Natural killer cell treated with Interleukin-12 subunit alpha and Interleukin-12 subunit beta and Interleukin-15 and Interleukin-18, amount 100 ng/mL, for 72 hours (primary cell): ENCODE data around the gene TMEM131. TPM values are rescaled to one million over a fixed set of nuclear protein-coding genes. Genes with fewer than 3 reads are reported as not detected.
"Not testable (repeated sequence)": the region's sequence is repeated elsewhere in the genome, so short reads cannot be mapped to it uniquely, and the experiment has no call there.

Source experiments
- ATAC-seq, 2 donors: fragments of 150-1000 bp; cut with Tn5 transposase in 1 of 2; sonication (Bioruptor Pico), chemical (Tn5 transposase) in 1 of 2; 2 replicates each; pipeline ENCODE4 v1.10.0; 2021
- DNase-seq: peaks from one replicate; pipeline ENCODE4 v3.0.0; 2022; ENCODE audit warnings: low spot score
- H3K27ac Mint-ChIP-seq, 2 donors: 1 replicate in 1 of 2; 2 replicates in 1 of 2; pipeline ENCODE4 v1.8.0; 2022; ENCODE audit warnings: mixed read lengths in 2 of 2, mild to moderate bottlenecking in 1 of 2, moderate library complexity in 1 of 2
- H3K27me3 Mint-ChIP-seq, 2 donors: 1 replicate in 1 of 2; 2 replicates in 1 of 2; pipeline ENCODE4 v1.8.0; 2022; ENCODE audit warnings: mixed read lengths in 2 of 2
- H3K36me3 Mint-ChIP-seq: one replicate; pipeline ENCODE4 v1.8.0; 2022; ENCODE audit warnings: mixed read lengths
- H3K4me1 Mint-ChIP-seq, 2 donors: 1 replicate in 1 of 2; 2 replicates in 1 of 2; pipeline ENCODE4 v1.8.0; 2022; ENCODE audit warnings: low read depth in 2 of 2, mixed read lengths in 2 of 2, mild to moderate bottlenecking in 1 of 2
- H3K4me3 Mint-ChIP-seq: one replicate; pipeline ENCODE4 v1.8.0; 2022; ENCODE audit warnings: mixed read lengths
- H3K9me3 Mint-ChIP-seq: 2 replicates; pipeline ENCODE4 v1.8.0; 2022; ENCODE audit warnings: mixed read lengths
- total RNA-seq, 2 donors: library from RNA; stranded (reverse); gene quantifications; one replicate each; pipeline ENCODE4 v1.2.3, GENCODE V29; 2022

TMEM131 gene
- total RNA-seq, 2 donors from 2014 or later = 44.6 to 47.3 TPM

DNA sequence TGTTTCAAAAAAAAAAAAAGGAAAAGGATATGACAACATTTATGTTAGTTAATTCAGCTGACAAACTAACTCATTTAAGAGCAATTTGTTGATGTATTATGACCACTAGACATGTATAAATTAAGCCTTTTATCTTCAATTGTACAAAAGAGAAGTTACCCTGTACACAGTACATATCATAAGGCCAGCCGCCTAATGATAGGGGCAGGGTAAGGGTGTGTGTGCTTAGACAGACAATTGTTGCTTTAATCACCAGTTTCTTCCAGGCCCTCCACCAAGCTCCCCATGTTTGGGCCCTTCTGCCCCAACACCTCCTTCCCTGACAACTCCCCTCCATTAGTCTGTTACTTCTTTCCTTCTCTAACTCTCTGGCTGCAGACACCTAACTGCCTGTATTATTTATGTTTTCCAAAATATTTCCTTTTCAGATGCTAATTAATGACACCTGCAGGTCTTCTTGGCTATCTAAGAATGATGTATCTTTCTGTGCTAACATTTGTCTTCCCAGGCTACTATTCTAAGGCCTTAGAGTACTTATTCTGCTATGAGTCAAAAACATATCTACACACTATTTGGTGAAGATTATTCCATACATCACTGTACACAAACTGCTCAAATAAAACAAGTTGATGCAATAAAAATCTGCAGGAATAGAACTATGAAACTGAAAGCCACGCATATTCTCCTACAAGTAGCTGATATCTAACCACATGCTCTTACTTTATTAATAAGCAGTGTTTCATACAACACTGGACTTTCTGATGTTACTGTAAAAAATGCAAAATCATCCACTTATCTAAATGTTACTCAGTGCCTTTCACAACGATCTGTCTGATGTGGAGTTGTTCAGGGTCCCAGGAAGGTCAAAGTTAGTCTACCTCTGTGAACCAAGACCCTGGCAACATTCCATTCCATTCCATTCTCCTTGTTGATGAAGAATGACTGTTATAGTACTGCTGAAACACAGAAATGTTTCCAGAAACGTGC lies 26.4 kb downstream of the TMEM131 start:
- H3K9me3 Mint-ChIP-seq = peaks cover 5% of the 10 kb centered on the region
- H3K4me3 Mint-ChIP-seq = peak overlapping the region; percentile 53
- DNase-seq = no peak
- H3K4me1 Mint-ChIP-seq = peaks cover 64 to 68% of the 10 kb centered on the region in 2 donors
- peaks cover 14% of the 10 kb centered on the region for H3K36me3 Mint-ChIP-seq
- no peaks in the 10 kb centered on the region for H3K27me3 Mint-ChIP-seq
- H3K27ac Mint-ChIP-seq = peak overlapping the region; percentile 34 to 36
- ATAC-seq = peak; percentile 60 to 75

DNA sequence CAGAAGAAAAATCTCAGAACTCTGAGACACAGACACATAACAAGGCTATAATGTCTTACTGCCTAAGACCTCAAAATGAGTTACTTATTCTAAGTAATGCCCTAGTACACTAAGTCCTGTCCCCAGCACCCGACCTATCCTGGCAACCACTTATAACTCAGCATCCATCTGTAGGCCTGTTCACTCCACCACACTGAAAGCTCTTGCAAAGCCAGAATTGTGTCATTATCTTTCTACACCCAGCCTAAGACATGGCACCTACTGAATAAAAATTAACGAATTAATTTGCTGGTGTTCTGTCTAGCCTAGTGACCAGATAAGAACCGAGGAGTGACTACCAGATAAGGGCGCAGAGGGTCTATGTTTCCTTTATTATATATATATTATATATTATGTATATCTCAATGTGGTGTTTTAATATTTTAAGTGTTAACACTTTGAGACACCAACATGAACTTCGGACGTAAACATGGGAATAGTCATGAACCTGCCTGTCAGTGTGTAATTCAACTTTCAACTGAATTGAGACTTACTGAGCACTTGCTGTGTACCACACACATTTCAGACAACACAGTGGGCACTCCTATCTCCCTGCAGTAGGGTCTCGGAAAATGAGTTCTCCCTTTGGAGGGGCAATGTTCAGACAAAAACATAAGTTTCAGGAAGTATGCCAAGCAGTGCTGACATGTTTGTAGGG lies 27.7 kb downstream of the TMEM131 start:
- no peaks in the 10 kb centered on the region for H3K9me3 Mint-ChIP-seq
- H3K27me3 Mint-ChIP-seq = no peaks in the 10 kb centered on the region
- H3K27ac Mint-ChIP-seq = peak overlapping the region in 1 of 2 donors; percentile 40
- H3K4me1 Mint-ChIP-seq = peaks cover 60 to 68% of the 10 kb centered on the region in 2 donors
- no peak overlapping the region for H3K4me3 Mint-ChIP-seq
- H3K36me3 Mint-ChIP-seq = peaks cover under 1% of the 10 kb centered on the region
- ATAC-seq (no peak), DNase-seq (no peak)

DNA sequence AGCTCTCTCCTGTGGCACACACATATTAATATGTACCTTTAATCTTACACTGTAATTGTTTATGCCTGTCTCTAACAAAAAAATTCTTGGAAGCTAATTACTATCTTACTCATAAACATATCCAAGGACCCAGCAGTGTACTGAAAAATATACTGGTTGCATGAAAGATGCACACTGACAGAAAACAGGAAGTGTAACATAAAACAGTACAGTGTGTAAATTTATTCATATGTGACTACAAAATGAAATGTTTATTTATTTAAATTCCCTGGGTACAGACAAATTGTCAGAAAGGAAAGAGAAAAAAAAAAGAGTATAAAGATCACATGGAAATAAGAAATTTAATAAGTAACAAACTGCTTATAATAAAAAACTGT lies 28.5 kb downstream of the TMEM131 start:
- Mint-ChIP-seq H3K4me3 (peak overlapping the region; percentile 4), H3K9me3 (no peaks in the 10 kb centered on the region), H3K4me1 (peaks cover 67 to 76% of the 10 kb centered on the region in 2 donors), H3K36me3 (no peaks in the 10 kb centered on the region), H3K27ac (peak overlapping the region; percentile 7 to 40), H3K27me3 (no peaks in the 10 kb centered on the region)
- DNase-seq (no peak), ATAC-seq (no peak)

DNA sequence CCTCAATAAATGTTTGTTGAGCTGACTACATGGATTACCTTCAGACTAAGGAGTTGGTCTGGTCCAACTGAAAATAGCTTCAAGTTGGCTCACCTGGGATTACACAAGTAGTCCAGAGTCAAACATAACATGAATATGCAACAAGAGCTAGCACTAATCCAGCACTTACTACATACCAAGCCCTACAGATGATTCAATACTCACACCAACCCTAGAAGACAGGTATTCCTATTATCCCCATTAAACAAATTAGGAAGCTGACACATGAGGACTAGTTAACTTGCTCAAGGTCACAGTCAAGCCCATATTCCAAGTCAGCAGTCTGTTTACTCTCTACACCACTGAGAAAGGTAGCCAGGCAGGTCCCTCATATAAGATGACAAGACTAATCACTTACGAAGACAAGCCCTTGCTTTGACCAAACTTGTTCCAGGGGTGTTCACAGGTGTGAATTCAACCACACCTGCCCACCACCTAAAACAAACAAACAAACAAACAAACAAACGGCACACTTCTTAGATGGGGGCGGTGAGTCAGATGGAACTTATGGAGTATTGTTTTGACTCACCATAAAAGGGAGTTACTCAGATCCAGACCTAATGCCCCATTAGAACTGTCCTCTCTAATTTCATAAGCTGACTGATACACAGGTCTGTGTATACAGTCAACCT lies 29.1 kb downstream of the TMEM131 start:
- H3K9me3 Mint-ChIP-seq = no peaks in the 10 kb centered on the region
- peaks cover 63 to 76% of the 10 kb centered on the region in 2 donors for H3K4me1 Mint-ChIP-seq
- H3K4me3 Mint-ChIP-seq = peak overlapping the region; percentile 4
- H3K27ac Mint-ChIP-seq = peak overlapping the region; percentile 7 to 40
- DNase-seq = no peak
- H3K36me3 Mint-ChIP-seq = no peaks in the 10 kb centered on the region
- H3K27me3 Mint-ChIP-seq = no peaks in the 10 kb centered on the region
- ATAC-seq = peak; percentile 61 to 71

DNA sequence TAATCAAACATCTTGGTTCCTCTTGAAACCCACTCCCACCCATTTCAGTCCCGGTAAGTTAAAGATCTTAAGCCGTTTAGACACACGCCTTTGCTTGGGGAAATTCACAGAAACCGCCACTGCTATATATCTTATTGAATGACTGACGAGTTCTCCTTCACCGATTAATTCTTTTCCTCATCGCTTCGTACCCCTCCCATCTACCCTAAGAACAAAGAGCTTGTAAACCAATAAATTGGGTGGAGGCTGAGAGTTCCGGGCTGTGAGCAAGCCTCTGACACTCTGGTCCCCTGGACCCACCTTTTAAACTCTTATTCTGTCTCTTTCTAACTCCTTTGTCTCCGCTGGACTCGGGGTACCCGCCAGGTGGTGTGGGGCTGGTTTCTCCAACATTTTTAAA lies 30.6 kb downstream of the TMEM131 start:
- DNase-seq (no peak), ATAC-seq (no peak)
- Mint-ChIP-seq H3K9me3 (no peaks in the 10 kb centered on the region), H3K4me1 (peaks cover 57 to 74% of the 10 kb centered on the region in 2 donors), H3K27ac (no peak overlapping the region), H3K36me3 (no peaks in the 10 kb centered on the region), H3K27me3 (no peaks in the 10 kb centered on the region), H3K4me3 (no peak overlapping the region)

DNA sequence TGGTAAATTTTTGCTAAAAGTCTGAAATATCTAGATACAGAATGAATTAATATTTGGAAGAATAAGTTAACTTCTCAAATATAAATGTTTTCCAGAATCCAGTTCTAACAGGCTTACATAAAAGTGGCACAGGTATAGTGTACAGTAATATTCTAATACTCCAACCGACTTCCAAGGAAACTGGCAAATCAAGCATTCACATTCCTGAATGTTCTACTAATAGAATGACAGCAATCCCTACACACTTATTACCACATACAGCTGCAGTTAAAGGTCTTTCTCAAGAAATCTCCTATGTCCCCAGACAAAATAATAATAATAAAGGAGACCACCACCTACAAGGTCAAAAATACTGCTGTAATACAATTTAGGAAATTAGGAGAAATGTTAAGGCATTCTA lies 31.9 kb downstream of the TMEM131 start:
- peaks cover 48 to 65% of the 10 kb centered on the region in 2 donors for H3K4me1 Mint-ChIP-seq
- H3K4me3 Mint-ChIP-seq = no peak overlapping the region
- H3K27me3 Mint-ChIP-seq = no peaks in the 10 kb centered on the region
- no peak for ATAC-seq
- no peaks in the 10 kb centered on the region for H3K9me3 Mint-ChIP-seq
- no peak overlapping the region for H3K27ac Mint-ChIP-seq
- H3K36me3 Mint-ChIP-seq = no peaks in the 10 kb centered on the region
- no peak for DNase-seq

DNA sequence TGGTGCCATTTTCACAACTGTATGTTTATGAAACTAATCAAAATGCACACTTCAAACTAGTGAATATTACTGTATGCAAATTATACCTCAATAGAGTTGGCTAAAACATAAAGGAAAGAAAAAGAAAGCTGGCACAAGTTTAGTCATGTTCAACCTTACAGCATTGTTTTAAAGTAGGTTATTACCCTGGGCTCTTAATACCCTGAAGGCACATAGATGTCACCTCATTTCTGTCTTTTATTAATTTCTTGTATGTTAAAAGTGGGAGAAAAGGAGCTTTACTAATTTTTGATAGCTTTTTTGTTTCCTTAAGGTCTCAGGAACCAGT lies 32.7 kb downstream of the TMEM131 start:
- Mint-ChIP-seq H3K27ac (peak overlapping the region; percentile 36 to 43), H3K27me3 (no peaks in the 10 kb centered on the region), H3K36me3 (no peaks in the 10 kb centered on the region), H3K9me3 (no peaks in the 10 kb centered on the region), H3K4me3 (peak overlapping the region; percentile 12), H3K4me1 (peaks cover 49 to 65% of the 10 kb centered on the region in 2 donors)
- DNase-seq = no peak
- ATAC-seq = peak in 1 of 2 donors; percentile 41

DNA sequence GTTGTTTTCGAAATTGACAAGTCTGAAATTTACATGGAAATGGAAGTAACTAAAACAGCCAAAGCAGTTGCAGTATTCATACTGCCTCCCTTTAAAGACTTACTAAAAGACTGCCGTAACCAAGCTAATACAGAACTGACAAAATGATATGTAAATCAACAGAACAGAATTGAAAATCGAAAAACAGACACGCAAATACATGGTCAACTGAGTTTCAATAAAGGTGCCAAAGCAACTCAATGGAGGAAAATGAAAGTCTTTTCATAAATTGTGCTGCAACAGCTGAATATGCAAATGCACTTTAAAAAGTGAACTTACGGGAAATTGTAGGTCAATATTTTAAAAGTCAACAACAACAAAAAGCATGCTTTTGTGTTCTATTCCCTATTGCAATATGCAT lies 34.2 kb downstream of the TMEM131 start:
- H3K27ac Mint-ChIP-seq = no peak overlapping the region
- DNase-seq (no peak), ATAC-seq (no peak)
- no peak overlapping the region for H3K4me3 Mint-ChIP-seq
- peaks cover 41 to 58% of the 10 kb centered on the region in 2 donors for H3K4me1 Mint-ChIP-seq
- H3K36me3 Mint-ChIP-seq = no peaks in the 10 kb centered on the region
- no peaks in the 10 kb centered on the region for H3K9me3 Mint-ChIP-seq
- H3K27me3 Mint-ChIP-seq = no peaks in the 10 kb centered on the region

DNA sequence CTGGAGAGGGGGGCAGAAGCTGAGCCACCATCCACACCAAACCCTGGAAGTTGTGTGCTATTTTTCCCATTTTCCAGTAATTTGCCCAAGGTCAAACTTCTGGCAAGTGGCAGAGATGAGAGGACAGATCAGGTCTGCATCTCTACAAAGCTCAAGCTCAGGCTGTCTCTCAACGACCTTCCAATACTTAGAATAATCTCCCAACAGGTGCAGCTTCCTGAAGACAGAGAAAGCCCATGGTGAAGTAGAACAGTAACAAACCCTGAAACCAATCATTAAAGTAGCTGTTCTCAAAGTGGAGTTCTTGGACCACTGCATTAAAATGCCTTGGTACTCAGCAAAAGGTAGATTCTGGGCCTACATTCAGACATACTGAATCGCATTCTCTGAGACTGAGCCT lies 37.6 kb downstream of the TMEM131 start:
- Mint-ChIP-seq H3K36me3 (no peaks in the 10 kb centered on the region), H3K27ac (peak overlapping the region in 1 of 2 donors; percentile 25), H3K27me3 (no peaks in the 10 kb centered on the region), H3K4me1 (peaks cover 46 to 62% of the 10 kb centered on the region in 2 donors), H3K4me3 (no peak overlapping the region), H3K9me3 (no peaks in the 10 kb centered on the region)
- ATAC-seq (no peak), DNase-seq (no peak)

DNA sequence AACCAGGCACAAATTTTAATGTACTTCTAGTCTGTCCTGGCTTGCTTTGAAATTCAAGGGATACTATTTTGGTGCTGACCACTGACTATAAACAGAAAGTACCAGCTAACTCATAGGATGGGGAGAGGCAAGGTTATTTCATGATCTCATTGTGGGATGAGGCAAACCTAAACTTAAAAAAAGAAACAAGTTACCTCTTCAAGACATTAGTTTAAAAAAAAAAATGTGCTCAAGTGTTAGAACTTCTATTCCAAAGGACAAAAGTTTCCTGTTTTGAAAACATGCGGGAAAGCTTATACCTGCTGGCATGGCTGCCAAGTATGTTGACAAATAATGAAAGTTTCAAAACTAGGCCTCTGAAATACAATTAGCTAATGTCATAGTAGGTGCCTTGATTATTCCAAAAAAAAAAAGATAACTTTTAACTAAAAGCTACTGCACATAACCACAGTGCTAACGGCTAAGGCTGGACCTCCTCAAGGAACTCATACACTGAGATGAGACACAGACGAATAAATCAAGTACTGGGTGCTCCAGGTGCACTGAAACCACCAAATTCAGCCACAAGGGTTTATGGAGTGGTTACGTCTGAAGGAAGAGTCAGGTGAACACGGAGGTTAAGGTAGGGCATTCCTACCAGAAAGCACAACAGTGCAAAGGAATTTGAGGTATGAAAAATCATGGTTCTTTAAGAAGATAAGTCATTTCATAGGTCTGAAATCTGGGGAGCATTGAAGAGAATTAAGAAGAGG lies 38.1 kb downstream of the TMEM131 start:
- Mint-ChIP-seq H3K27ac (peak overlapping the region in 1 of 2 donors; percentile 25), H3K4me1 (peaks cover 44 to 61% of the 10 kb centered on the region in 2 donors), H3K36me3 (no peaks in the 10 kb centered on the region), H3K9me3 (no peaks in the 10 kb centered on the region), H3K4me3 (no peak overlapping the region), H3K27me3 (no peaks in the 10 kb centered on the region)
- no peak for ATAC-seq
- DNase-seq = no peak

DNA sequence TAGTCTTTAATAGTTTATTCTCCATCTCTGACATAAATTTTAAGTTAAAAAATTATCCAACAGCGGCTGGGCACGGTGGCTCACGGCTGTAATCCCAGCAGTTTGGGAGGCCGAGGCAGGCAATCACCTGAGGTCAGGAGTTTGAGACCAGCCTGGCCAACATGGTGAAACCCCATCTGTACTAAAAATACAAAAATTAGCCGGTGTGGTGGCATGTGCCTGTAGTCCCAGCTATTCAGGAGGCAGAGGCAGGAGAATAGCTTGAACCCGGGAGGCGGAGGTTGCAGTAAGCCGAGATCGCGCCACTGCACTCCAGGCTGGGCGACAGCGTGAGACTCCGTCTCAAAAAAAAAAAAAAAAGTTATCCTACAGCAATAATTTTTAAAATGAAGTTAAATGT lies 39.0 kb downstream of the TMEM131 start:
- not testable (repeated sequence) for H3K27me3 Mint-ChIP-seq, ATAC-seq, H3K9me3 Mint-ChIP-seq, H3K27ac Mint-ChIP-seq, DNase-seq, H3K4me3 Mint-ChIP-seq, H3K36me3 Mint-ChIP-seq
- H3K4me1 Mint-ChIP-seq = peaks cover 46 to 64% of the 10 kb centered on the region in 2 donors

DNA sequence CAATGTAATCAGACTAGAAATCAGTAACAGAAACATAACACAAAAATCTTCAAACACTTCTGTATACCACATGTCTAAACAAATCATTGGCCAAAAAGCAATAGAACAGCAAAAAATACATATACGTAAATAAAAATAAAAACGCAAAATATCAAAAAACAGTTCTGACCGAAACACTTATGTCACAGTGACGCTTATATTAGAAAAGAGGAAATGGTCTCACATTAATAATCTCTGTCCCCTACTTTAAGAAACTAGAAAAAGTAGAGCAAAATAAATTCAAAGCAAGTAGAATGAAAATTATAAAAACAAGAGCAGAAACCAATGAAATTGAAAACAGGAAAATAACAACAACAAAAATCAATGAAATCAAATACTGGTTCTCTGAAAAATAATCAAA lies 41.9 kb downstream of the TMEM131 start:
- DNase-seq = no peak
- Mint-ChIP-seq H3K36me3 (no peaks in the 10 kb centered on the region), H3K4me1 (peaks cover 64 to 76% of the 10 kb centered on the region in 2 donors)

DNA sequence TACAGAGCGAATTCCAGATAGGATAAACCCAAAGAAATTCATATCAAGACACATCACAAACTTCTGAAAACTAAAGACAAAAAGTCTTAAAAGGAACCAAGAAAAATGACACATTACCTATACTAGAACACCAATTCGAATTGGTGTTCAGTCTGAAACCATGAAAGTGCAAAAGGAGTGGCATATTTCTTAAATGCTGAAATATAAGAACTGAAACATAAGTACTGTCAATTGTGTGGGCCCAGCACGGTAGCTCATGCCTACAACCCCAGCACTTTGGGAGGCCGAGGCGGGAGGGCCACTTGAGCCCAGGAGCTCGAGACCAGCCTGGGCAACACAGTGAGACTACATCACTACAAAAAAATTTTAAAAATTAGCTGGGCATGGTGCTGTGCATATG lies 43.4 kb downstream of the TMEM131 start:
- Mint-ChIP-seq H3K9me3 (no peaks in the 10 kb centered on the region), H3K27ac (peak overlapping the region in 1 of 2 donors; percentile 69), H3K27me3 (no peaks in the 10 kb centered on the region), H3K4me3 (no peak overlapping the region), H3K36me3 (no peaks in the 10 kb centered on the region), H3K4me1 (peaks cover 55 to 70% of the 10 kb centered on the region in 2 donors)
- ATAC-seq (no peak), DNase-seq (no peak)

More for the DNA sequence above, 41.9 kb downstream of the TMEM131 start:
- no peak for ATAC-seq
- Mint-ChIP-seq H3K4me3 (peak overlapping the region; percentile 28), H3K27me3 (no peaks in the 10 kb centered on the region), H3K27ac (peak overlapping the region in 1 of 2 donors; percentile 65), H3K9me3 (no peaks in the 10 kb centered on the region)
